ENCODE results near the gene NAV2.

GRCh38 chr11:19802773-19803293 lies 90.2 kb downstream of the NAV2 start:
- TF ChIP-seq POLR2A (IDR thresholded peaks at IDR 0.05) (no peak), CTCF (IDR thresholded peaks at IDR 0.05 in 8 of 11, conservative IDR thresholded peaks at IDR 0.05 in 3 of 11) (no peak), POLR2AphosphoS5 (IDR thresholded peaks at IDR 0.05) (no peak)
